ENCODE results near the gene OR1G1. TPM values are rescaled to one million over a fixed set of nuclear protein-coding genes. Genes with fewer than 3 reads are reported as not detected.

Gene OR1G1
- total RNA-seq, 2 experiments from 2014 or later = not detected

- Mint-ChIP-seq H3K4me1 (ENCODE audit: low read depth) (no peaks in the 10 kb centered on the region), H3K9me3 (peaks cover 15% of the 10 kb centered on the region), H3K36me3 (ENCODE audit: low read depth) (no peaks in the 10 kb centered on the region), H3K27ac (no peak within 1 kb of the TSS), H3K27me3 (peaks cover 15% of the 10 kb centered on the region), H3K4me3 (no peak within 1 kb of the TSS)
- no peak within 1 kb of the TSS for H3K27ac ChIP-seq (ENCODE audit: low read depth in 1 of 2, low read length in 2 of 2)
- H3K36me3 ChIP-seq (ENCODE audit: insufficient read depth, low read length) = no peaks in the 10 kb centered on the region
- ATAC-seq (ENCODE audit: poor library complexity) (no peak), DNase-seq (no peak)
- intact Hi-C loops (cut with DNase I, micrococcal nuclease) = no loop called here
- POLR2A ChIA-PET = no interaction called here
- no peak for TF ChIP-seq CTCF (IDR thresholded peaks at IDR 0.05)
- H3K9me3 ChIP-seq (ENCODE audit: control insufficient read depth in 1 of 2, insufficient read depth in 1 of 2, low read length in 2 of 2) = peaks cover 7 to 20% of the 10 kb centered on the region in 2 experiments
- CTCF ChIA-PET = no interaction called here
- no peaks in the 10 kb centered on the region for H3K4me1 ChIP-seq (ENCODE audit: insufficient read depth, low read length)
- no peak within 1 kb of the TSS for H3K4me3 ChIP-seq (ENCODE audit: low read length)
- peaks cover 0 to 6% of the 10 kb centered on the region in 2 experiments for H3K27me3 ChIP-seq (ENCODE audit: control insufficient read depth in 1 of 2, insufficient read depth in 2 of 2, low read length in 2 of 2)
Measured at GRCh38 chr17:3104322-3104721, 23.0 kb downstream of the OR1G1 start, which contains the start of gene OR1D2. Gene OR1D2 (minus strand): TSS chr17:3104422. CDS start chr17:3092996, 11,426 bp downstream.

Other genes starting within 250 kb of the OR1G1 start
- not detected for gene OR1D5, start 63.9 kb downstream of the OR1G1 start, total RNA-seq
- gene OR1D2, start 23.1 kb downstream of the OR1G1 start, total RNA-seq = not detected
- gene OR1A2, start 70.0 kb upstream of the OR1G1 start, total RNA-seq = not detected
- gene OR1A1, start 80.1 kb upstream of the OR1G1 start, total RNA-seq = not detected
- gene OR3A1, start 170.8 kb upstream of the OR1G1 start, total RNA-seq = under 1 TPM; 0.22 to 0.41 TPM

All from CD4-positive, alpha-beta T cell (primary cell).